Measurements from ENCODE around the gene SLC35F1.
A peak's percentile ranks its signal among the peaks of the same experiment; 100 is the strongest.

Gene SLC35F1

DNA sequence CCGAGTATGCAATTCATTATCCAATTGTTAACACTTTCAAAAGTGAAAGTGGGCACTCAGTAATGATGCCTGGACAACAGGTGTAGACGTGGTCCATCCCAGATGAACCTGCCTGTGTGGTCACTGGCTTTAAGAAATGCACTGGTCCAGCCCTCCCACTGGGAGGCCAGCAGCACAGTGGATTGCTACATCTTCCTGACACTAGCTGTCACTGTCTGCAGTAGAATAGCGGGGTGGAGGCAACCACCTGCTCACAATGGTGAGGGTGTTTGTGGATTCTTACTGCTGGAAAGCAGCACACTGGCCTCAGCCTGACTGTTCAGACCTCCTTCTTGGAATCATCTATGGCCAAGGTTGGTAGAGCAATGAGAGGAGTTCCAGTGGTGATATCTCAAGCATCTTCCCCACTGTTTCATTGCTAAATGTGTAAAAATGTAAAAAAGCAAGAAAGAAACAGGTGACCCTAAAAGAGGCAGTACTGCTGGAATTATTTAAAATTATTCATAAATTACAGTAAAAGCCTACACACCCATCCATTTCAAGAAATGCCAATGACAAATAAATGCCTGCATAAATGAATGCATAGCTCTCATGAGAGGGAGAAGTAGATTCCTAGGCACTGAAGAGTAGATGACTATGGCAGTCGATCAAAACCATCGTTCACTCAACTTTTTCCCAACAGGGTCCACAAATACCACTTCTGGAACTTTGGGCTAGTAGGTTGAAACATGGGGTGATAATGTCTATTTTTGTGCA, 413.0 kb downstream of the SLC35F1 start:
- peak; percentile 88 for DNase-seq

GRCh38 chr6:118320652-118321051, 413.6 kb downstream of the SLC35F1 start:
- DNase-seq: peak; percentile 94

DNA sequence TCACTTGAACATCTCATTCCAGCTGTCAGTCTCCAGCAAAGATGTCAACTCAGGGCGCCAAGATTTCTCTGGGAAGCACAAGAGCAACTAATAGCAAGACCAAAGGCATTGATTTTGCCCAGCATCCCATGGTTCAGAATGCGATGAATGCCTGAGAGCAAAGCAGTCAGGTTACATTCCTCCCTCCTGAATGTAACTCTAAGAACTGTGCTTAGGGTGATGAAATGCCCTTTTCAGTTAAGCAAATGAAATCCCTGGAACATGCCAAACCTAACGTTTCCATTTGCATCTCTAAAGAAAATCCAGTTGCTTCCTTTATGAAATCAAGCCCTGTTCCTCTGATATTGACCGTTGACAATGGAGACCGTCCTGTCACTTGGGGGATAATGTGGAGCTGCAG, 417.1 kb downstream of the SLC35F1 start:
- DNase-seq: no peak

DNA sequence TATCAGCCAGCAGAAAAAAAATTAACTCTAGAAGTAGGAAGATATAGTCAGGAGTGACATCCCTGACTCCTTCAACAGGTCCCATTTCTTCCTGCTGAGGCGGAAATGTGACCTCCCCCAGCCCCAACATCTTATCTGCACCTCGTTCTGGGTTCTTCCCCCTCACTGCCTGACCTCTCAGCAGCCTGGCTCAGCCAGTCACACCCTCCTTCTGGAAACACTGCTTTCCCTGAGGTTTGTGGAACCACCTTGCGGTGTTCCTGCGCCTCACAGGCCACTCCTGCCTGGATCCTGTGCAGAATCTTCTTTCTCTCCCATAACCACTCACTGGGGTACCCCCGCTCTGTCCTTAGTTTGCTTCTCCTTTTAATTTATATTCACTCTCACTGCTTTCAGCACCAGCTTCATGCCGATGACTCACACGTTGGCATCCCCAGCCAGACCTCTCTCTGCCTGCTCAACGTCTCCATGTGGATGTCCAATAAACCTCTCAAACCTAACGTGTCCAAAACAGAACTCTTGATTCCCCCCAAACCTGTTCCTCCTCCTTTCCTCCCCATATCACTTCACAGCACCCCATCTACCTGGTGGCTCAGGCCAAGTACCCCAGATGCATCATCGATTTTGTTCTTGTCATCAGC, 418.3 kb downstream of the SLC35F1 start:
- no peak for DNase-seq

DNA sequence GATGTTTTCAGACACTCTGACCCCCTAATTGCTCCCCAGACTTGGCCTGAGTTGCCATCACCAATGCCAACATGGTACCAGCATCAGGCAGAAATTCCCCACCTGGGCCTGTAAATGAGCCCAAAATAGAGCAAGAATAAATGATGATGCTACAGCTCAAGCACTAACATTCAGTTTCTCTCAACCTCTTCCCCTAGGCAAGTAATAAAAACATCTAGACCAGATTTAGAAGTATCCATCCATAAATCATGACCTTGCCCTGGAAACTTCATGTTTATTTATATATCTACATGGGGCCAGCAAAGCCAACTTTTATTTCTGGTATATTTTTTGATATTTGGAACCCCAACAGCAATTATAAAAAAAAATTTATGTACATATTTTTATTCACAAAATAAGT, 419.6 kb downstream of the SLC35F1 start:
- DNase-seq: no peak

GRCh38 chr6:118327237-118327636, 420.2 kb downstream of the SLC35F1 start:
- DNase-seq: no peak

- DNase-seq: peak; percentile 24
Observed at GRCh38 chr6:118333772-118334171, 426.7 kb downstream of the SLC35F1 start.

DNA sequence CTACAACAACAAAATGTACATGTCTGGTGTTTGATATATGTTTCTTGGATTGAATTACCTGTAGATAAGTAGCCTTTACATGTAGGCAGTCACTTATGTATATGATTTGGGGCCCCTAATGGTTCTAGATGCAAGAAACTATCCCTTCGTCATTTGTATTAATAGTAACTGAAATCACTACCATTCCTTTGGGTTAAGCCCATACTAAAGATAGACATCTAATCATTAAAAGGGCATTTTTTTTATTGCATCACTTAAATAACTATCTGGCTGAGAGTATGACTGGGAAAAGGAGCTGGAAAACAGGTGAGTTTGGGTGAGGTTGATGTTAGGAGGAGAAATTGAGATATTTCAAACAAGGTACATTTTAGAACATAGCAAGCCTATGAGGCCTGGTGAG, 427.6 kb downstream of the SLC35F1 start:
- no peak for DNase-seq

GRCh38 chr6:118335325-118335816, 428.3 kb downstream of the SLC35F1 start:
- DNase-seq: peak; percentile 76

- no peak for DNase-seq
Observed at GRCh38 chr6:118344014-118344670, 437.1 kb downstream of the SLC35F1 start.

DNA sequence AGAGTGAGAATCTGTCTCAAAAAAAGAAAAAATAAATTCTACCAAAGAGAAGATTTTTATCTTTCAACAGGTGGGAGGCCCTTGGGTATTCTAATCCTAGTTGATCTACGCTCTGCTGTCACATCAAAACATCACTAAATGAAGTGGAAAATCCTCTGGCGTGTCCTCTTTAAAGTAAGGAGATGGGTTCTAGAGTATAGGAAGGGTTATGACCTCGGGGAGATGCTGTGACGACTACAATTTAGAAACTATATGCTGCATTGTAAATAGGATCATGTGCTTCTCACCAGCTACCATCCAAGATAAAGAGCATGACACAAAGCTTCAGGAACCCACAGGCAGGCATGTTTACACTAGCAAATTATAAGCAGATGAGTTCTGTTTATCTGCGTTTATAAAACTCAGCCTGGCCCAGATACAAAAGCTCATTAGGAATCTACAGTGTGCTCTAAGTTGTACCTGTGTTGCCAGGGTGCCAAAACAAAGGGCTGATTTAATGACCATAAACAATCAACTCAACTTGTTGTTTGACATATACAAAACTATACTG, 443.9 kb downstream of the SLC35F1 start:
- DNase-seq: peak; percentile 63

GRCh38 chr6:118353564-118353963, 446.5 kb downstream of the SLC35F1 start:
- DNase-seq: peak; percentile 82

GRCh38 chr6:118354641-118355040, 447.6 kb downstream of the SLC35F1 start:
- DNase-seq: no peak

DNA sequence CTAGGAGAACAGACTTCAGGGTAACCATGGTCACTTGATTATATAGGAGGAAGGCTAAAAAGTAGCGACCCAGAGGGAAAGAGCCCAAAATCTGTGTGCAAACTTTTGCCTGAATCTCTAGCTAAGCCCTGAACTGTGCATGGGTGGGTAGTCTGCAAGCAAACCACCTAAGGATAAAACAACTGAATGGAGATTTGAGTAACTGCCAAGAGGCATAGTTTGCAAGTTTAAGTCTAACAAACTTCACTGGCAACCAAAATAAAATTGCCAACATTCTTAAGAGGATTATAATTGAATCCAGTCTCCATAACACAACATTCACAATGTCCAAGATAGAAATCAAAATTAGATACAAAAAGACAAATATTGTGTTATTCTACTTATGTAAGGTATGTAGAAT, 449.0 kb downstream of the SLC35F1 start:
- no peak for DNase-seq

DNA sequence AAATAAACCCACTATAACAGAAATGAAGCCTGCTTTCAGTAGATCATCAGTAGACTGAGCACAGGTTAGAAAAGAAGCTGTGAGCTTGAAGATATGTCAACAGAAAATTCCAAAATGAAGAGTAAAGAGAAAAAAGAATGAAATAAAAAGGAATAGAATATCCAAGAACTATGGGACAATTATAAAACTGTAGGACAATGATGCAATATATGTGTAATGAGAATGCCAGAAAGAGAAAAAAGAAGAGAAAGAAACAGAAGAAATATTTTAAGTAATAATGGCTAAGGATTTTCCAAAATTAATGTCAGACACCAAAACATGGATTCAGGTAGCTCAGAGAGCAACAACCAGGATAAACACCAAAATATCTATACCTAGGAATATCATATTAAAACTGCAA, 449.6 kb downstream of the SLC35F1 start:
- DNase-seq: no peak

All from NCI-H69 (cell line).